NCI-H187 (cell line): ENCODE results near the gene HRH1.
"Not testable (repeated sequence)": the region's sequence is repeated elsewhere in the genome, so short reads cannot be mapped to it uniquely, and the experiment has no call there.

Experiments used
- DNase-seq, 2 experiments: peaks; one replicate each; lab custom pipeline; 2025; lab: John Stamatoyannopoulos, UW

The HRH1 gene

DNA sequence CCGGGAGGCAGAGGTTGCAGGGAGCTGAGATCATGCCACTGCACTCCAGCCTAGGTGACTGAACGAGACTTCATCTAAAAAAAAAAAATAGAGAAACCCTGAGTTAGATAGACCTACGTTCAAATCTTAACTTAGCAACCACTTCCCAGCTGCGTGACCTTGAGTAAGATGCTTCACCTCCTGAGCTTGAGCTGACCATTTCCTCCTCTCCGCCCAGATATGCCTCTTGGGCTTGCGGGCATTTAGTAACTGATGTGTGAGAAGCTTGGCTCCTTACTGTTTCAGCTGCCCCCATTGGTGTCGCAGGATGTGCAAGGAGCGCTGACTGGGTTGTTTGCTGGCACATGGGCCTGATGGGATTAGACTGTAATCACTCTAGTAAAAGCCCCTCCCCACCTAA lies 91.0 kb downstream of the HRH1 start:
- DNase-seq, result no peak

DNA sequence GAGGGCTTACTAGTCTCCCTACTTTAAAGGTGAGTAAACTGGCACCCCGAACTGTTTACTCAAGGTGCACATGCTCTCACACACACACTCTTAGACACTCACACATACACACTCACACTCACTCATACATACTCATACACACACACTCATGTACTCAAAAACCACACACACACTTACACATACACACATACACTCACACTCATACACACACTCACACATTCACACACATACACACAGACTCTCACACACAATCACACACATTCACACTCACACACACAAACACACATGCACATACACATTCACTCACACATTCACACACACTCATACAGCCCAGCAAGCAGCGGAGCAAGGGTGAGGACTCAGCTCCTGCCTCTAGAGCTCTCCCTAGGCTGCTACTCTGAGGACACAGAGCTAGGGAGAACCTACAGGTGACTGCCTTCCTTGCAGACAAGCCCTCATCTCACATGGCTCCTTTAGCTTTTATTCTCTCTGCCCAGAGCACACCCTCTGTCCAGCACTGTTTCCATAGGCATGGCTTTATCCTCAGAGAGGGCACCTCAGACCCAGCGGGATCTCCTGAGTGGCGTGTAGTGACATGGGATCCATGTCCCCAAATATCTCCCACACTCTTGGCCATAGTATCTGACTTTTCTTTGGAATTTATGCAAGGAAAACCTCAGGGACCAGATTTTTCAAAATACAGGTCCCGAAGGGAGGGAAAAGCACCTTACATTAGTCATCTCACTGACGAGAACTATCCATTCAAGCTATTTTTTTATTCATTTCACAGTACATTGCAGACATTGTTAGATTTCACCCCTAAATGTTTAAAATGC lies 91.8 kb downstream of the HRH1 start:
- DNase-seq, result no peak

DNA sequence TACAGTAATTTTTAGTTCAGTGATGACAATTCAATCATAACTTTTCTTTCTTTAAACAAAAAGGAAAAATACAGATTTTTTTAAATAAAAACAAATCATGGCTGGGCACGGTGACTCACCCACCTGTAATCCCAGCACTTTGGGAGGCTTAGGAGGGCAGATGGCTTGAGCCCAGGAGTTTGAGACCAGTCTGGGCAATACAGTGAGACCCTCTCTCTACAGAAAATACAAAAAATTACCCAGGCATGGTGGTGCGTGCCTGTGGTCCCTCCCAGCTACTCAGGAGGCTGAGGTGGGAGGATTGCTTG lies 92.3 kb downstream of the HRH1 start:
- DNase-seq, result no peak

- DNase-seq, result no peak
These were observed 93.1 kb downstream of the HRH1 start for GRCh38 chr3:11247362-11247761.

DNA sequence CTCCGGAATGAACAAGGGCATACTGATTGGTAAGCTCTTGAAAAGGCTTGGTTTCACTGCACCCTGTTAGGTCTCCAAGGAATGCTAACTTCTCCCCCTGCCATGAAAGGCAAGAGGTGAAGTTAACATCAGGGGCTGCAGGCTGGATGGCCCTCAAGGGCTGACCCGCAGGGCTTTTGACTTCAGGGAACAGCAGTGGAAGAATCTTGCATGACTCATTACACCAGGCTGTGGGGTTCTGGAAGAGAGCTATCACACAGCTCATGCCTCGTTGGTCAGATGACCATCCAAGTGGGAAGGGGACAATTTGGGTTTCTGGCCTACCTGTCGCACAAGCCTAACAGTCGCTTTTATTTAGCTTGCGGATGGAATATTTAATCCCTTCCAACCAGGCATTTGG lies 94.3 kb downstream of the HRH1 start:
- DNase-seq, result no peak

DNA sequence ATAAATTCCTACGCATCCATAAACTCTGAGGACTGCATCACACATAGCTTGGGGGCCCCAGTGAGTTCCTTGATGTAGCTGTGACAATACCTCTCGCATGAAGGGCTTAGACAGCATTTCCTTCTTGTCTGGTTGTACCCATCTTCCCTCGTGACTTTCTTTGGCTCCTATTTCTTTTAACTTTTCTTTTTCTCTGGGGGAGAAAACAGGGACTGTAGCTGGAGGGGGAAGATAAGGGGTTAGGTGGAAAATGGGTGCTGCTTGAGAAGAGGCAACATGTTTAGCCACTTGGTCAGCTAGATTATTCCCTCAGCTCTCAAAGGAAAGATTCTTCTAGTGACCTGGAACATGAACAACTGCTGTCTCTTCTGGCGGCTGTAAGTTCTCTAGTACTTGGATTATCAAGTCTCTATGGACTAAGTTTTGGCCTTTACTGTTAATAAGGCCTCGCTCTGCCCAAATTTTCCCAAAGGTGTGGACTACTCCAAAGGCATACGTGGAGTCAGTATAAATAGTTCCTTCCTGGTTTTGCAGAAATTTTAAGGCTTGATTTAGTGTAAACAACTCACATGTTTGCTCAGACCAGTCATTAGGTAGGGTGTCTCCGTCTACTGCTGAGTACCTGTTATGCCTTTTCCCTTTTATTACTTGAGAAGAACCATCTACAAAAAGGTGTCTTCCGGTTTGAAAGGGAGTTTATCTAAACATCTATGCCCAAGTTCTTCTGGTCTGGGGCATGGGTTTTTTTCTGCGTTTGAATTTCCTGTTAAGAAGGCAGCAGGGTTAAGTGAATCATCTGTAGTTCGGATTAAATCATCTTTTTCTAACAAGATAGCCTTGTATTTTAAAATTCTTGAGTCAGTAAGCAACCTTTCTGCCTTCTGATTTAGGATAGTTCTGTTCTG lies 96.9 kb downstream of the HRH1 start:
- no peak for DNase-seq

DNA sequence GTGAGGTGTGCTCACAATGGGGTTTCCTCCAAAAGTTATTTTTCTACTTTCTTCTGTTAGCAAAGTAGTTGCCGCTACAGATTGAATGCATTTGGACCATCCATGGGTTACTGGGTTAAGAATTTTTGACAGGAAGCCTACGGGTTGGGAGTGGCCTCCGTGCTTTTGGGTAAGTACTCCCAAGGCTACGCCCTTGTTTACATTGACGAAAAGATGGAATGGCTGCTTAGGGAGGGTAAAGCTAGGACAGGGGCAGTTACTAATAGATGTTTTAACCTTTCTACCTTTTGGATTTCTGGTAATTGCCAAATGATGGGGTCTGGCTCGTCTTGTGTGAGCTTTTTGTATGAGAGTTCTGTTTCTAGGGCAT lies 97.5 kb downstream of the HRH1 start:
- no peak for DNase-seq

DNA sequence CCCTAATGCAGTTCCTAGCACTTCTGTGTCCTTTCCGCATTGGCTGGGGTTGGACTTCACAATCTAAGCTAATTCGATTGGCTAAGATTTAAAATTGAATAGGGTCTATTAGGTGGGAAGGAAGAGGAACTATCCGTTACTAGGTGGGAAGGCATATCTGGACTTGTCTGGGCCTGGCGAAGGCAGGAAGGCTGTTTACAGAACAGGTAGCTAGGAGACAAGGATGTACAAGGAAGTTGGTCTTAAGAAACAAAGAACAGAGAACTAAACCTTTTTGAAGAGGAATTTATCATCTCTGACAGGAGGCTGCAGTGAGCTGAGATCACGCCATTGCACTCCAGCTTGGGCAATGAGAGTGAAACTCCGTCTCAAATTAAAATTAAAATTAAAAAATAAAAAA lies 100.6 kb downstream of the HRH1 start:
- no peak for DNase-seq

DNA sequence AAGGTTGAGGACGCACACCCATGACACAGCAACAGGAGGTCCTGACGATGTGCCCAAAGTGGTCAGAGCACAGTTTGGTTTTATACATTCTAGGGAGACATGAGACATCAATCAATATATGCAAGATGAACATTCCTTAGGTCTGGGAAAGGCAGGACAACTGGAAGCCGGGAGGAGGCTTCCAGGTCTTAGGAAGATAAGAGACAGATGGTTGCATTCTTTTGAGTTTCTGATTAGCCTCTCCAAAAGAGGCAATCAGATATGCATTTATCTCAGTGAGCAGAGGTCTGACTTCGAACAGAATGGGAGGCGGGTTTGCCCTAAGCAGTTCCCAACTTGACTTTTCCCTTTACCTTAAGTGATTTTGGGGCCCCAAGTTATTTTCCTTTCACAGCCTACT lies 101.2 kb downstream of the HRH1 start:
- DNase-seq, result not testable (repeated sequence)

DNA sequence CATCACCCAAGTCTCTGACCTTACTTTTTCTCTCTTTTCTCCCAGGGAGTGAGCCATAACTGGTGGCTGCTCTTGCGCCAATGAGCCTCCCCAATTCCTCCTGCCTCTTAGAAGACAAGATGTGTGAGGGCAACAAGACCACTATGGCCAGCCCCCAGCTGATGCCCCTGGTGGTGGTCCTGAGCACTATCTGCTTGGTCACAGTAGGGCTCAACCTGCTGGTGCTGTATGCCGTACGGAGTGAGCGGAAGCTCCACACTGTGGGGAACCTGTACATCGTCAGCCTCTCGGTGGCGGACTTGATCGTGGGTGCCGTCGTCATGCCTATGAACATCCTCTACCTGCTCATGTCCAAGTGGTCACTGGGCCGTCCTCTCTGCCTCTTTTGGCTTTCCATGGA lies 104.7 kb downstream of the HRH1 start:
- no peak for DNase-seq

DNA sequence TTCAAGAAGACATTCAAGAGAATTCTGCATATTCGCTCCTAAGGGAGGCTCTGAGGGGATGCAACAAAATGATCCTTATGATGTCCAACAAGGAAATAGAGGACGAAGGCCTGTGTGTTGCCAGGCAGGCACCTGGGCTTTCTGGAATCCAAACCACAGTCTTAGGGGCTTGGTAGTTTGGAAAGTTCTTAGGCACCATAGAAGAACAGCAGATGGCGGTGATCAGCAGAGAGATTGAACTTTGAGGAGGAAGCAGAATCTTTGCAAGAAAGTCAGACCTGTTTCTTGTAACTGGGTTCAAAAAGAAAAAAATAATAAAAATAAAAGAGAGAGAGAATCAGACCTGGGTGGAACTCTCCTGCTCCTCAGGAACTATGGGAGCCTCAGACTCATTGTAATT lies 106.2 kb downstream of the HRH1 start:
- DNase-seq, result no peak

DNA sequence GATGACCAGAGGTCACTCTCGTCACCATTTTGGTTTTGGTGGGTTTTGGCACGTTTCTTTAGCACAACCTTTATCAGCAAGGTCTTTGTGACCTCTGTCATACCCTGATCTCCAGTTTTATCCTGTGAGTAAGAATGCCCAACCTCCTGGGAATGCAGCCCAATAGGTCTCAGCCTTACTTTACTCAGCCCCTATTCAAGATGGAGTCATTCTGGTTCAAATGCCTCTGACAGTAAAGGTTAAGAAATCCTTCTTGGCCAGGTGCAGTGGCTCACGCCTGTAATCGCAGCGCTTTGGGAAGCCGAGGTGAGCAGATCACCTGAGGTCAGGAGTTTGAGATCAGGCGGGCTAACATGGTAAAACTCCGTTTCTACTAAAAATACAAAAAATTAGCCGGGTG lies 114.7 kb downstream of the HRH1 start:
- DNase-seq, result no peak

GRCh38 chr3:11271986-11272904 lies 118.0 kb downstream of the HRH1 start, which contains the start of gene ATG7:
Gene ATG7, plus strand, starts transcription at chr3:11272397. Its CDS starts 26,299 bp downstream, at chr3:11298696.
- peak; percentile 70 to 79 for DNase-seq

- no peak for DNase-seq
These were observed 118.7 kb downstream of the HRH1 start for GRCh38 chr3:11272906-11273574.

DNA sequence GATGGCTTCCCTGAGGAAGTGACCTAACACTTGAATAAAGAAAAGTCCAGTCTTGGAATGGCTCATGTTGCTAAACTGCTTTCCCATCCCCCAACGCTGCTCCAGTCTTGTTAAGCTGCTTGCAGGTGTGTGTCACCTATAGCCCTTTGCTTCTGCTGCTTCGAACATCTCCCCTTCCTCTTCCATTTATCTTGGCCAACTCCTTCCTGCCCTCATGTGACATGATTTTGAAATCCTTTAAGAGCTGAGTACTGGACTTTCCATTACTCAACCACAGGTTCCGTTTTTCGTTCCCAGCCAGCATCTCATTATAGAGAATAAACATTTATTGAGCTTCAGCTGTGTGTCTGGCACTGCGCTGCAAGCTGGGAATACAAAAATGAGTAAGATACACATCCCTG lies 119.6 kb downstream of the HRH1 start:
- no peak for DNase-seq

- no peak for DNase-seq
These were observed 120.4 kb downstream of the HRH1 start for GRCh38 chr3:11274566-11275142.

- no peak for DNase-seq
These were observed 121.6 kb downstream of the HRH1 start for GRCh38 chr3:11275926-11276325.

- no peak for DNase-seq
These were observed 122.6 kb downstream of the HRH1 start for GRCh38 chr3:11276901-11277300.

GRCh38 chr3:11282250-11283138 lies 128.2 kb downstream of the HRH1 start:
- no peak for DNase-seq

- DNase-seq, result no peak
These were observed 128.8 kb downstream of the HRH1 start for GRCh38 chr3:11283139-11283475.
